GM12875 (cell line): ENCODE measurements around the gene TUBG1.

Experiments used
- H3K4me3 ChIP-seq: one replicate; pipeline ENCODE4 v1.5.1; 2011; ENCODE audit warnings: low read depth, low read length, control low read depth
- TF ChIP-seq, protein P1 (sequence below): IDR thresholded peaks from 2 replicates; pipeline ENCODE4 v1.5.1; 2011; ENCODE audit warnings: low read depth, mild to moderate bottlenecking, control low read depth, inconsistent platforms, low read length, moderate library complexity, borderline replicate concordance; ENCODE audit not compliant: insufficient read depth

Gene TUBG1

DNA sequence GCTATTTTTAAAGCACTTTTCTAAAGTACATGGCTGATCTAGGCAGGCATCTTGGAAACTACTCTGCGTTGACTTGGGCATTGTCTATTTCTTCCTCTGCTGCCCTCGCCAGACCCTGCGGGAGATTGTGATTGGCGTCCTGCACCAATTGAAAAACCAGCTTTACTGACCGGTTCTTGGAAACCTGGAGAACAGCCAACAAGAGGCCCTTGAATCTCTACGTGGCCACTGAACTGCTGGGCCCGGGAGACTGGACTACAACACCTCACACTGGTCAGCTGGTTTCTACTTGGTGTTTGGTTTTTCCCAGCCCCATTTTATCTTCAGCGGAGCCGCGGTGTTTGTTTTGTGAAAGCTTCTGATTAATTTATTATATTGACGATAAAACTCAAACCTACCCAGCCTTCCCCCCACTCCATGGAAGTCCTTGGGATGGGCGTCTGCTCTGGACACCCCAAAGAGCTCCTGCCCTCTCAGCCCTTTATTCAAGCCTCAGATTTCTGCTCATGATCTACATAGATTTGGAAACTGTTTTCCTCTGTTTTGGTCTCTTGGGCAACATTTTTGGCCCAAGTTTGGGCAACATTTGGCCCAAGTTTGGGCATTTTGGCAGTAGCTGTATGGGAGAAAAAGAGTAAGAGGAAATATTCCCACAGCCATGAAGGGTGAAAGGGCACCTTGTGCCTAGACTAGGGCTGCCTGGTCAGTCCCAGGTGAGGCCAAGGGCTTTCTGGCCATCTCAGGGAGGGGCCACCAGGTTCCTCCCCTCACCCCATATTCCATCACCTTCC lies 37.9 kb upstream of the TUBG1 start:
- TF ChIP-seq, protein P1, sequence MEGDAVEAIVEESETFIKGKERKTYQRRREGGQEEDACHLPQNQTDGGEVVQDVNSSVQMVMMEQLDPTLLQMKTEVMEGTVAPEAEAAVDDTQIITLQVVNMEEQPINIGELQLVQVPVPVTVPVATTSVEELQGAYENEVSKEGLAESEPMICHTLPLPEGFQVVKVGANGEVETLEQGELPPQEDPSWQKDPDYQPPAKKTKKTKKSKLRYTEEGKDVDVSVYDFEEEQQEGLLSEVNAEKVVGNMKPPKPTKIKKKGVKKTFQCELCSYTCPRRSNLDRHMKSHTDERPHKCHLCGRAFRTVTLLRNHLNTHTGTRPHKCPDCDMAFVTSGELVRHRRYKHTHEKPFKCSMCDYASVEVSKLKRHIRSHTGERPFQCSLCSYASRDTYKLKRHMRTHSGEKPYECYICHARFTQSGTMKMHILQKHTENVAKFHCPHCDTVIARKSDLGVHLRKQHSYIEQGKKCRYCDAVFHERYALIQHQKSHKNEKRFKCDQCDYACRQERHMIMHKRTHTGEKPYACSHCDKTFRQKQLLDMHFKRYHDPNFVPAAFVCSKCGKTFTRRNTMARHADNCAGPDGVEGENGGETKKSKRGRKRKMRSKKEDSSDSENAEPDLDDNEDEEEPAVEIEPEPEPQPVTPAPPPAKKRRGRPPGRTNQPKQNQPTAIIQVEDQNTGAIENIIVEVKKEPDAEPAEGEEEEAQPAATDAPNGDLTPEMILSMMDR: no peak
- H3K4me3 ChIP-seq: no peak overlapping the region

DNA sequence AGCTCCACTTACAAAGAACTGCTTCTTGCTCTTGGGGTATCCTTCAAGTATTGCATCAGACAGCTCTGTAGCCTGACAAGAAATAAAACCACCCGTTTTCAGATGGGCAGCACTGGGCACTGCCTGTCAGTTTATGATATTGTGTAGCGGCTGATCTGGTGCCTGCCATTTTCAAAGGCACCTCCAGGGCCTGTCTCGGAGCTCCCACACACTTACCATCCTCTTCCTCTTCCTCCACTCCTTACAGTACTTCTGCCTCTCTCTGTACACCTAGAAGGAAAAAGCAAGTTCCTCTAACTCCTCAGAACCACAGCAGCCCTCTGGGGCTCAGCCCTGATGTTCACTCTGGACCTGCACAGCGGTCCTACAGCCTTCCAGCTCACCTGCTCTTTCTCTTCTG lies 36.4 kb upstream of the TUBG1 start:
- no peak overlapping the region for H3K4me3 ChIP-seq
- TF ChIP-seq, protein P1: no peak

DNA sequence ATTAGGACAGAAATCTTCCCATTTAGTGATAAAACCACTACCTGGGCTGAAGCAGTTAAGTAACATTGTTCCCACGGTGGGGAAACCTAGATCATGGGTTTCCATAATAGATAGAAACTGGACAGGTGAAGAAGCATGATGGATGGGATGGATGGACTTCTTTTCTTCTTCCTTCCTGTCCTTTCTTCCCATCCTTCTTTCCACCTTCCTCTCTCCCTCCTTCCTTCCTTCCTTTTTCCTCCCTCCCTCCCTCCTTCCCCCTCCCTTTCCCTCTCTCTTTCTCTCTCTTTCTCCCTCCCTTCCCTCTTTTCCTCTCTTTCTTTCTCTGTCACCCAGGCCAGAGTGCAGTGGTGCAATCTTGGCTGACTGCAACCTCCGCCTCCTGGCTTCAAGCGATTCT lies 35.0 kb upstream of the TUBG1 start:
- no peak overlapping the region for H3K4me3 ChIP-seq
- TF ChIP-seq, protein P1: no peak

DNA sequence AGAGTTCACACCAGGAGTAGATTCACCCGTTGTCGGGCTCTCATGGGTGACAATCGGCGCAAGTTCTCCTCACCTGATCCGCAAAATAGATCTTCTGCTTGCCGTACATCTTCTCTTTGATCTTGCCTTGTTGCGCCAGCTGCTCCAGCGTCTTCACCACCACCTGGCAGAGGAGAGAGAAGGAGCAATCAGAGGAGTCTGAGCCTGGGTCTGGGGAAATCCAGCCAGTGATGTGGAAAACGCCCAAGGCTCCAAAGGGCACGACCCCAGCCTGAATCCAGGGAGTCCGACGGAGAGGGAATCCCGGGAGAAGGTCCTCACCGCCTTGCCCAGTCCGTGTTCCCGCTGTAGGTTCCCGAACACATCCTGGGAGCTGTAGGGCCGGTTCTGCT lies 32.3 kb upstream of the TUBG1 start:
- TF ChIP-seq, protein P1: no peak
- peak overlapping the region; percentile 79 for H3K4me3 ChIP-seq

DNA sequence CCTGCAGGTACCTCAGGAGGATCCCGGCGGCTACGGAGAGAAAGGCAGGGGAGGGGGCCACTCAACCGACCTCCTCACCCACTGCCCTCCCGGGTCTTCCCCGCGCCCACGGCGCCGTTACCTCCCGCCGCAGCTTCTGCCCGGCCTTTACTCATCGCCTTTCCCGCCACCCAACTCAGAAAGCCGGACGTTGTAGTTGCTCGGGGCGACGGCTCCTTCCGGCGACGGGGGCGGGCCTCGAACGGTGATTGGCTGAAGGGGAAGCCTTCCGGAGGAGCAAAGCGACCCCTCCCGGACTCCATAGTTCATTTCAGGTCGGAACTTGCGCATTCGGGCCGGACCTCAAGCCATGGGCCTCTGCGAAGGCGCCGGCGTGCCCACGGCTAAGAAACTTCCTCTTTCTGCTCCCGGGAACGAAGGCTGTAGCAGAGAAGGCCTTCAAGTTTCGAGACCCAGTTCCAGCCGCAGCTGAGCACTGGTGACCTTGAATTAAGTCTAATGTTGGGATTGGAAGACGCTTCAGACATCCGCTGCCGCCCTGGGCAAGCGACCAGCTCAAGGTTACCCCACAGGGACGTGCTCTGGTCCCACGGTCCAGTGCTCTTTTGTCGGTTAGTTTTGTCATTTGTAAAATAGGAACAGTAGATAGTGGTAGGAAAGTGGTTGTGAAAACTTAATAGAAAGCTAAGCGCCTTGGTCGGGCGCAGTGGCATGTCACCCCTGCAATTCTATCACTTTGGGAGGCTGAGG lies 31.8 kb upstream of the TUBG1 start, which contains the start of gene PSMC3IP:
PSMC3IP (minus strand) TSS at position 198 of the 750 bp plus-strand sequence; CDS start at position 155, 43 bp downstream.
- TF ChIP-seq, protein P1: peak; percentile 59
- peak within 1 kb of the TSS; percentile 79 for H3K4me3 ChIP-seq

DNA sequence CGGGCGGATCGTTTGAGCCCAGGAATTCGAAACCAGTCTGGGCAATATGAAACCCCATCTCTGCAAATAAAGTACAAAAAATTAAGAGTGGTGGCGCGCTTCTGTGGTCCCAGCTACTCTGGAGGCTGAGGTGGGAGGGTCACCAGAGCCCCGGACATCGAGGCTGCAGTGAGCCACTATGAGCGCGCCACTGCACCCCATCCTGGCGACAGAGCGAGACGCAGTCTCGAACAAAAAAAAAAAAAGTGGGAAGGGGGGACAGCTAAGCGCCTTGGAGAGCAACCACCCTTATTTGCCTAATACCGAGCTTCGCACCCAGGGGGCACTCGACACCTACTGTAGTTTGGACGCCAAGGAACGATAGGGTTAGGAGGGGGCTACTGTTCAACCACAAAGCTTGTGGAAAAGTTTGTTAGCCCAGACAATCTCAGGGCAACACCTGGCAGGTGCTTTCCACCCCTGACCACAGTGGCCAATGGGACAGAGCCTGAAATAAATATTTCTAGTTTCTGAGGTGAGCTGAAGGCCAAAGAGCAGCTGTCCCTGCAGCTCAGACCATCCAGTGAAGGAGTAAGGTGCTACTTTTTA lies 31.1 kb upstream of the TUBG1 start:
- peak overlapping the region; percentile 79 for H3K4me3 ChIP-seq
- TF ChIP-seq, protein P1: peak; percentile 76
